Left renal cortex interstitium (tissue), 4 donors: ENCODE results near the gene PDE3A. TPM values are rescaled to one million over a fixed set of nuclear protein-coding genes. Genes with fewer than 3 reads are reported as not detected.
"Not testable (repeated sequence)": the region's sequence is repeated elsewhere in the genome, so short reads cannot be mapped to it uniquely, and the experiment has no call there.

Experiments
- DNase-seq, 4 donors: peaks; one replicate each; pipeline ENCODE4 v3.0.0-alpha.2; 2013; ENCODE audit warnings: low read depth in 4 of 4, low spot score in 2 of 4, missing footprints in 1 of 4
- polyA plus RNA-seq, 4 donors: library from polyadenylated mRNA; unstranded; fragments of 120-200 nt; gene quantifications; one replicate each; pipeline ENCODE4 v1.2.1, GENCODE V29; 2013; ENCODE audit not compliant: insufficient read length in 4 of 4

Gene PDE3A
- polyA plus RNA-seq, result 10 to 100 TPM; 21.2 to 29.1 (median 25.2) TPM

- peak; percentile 72 to 90 (median 82) for DNase-seq
Measured at GRCh38 chr12:20368114-20368650, at the start of gene PDE3A. Gene PDE3A (plus strand): TSS chr12:20368537. CDS start chr12:20369285, 748 bp downstream.

DNA sequence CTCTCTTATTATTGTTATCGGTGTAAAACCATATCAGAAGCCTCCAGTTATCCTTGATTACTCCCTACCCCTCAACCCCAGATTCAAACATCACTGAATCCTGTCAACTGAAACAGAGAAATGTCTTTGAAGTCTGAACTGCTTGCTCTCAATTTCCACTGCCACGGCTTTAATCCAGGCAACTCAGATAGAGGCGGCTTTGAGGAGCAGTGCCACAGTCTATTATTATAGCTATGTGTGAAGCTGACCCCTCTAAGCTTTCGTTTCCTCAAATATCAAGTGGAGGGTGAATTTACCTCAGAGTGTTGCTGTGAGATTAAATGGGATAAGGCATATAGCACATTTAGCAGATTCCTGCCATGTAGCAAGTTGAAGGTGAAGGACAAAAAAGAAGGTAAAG, 49.0 kb upstream of the PDE3A start:
- DNase-seq, result no peak

GRCh38 chr12:20320552-20320951, 47.8 kb upstream of the PDE3A start:
- DNase-seq, result no peak

- not testable (repeated sequence) for DNase-seq
Measured at GRCh38 chr12:20330826-20331505, 37.4 kb upstream of the PDE3A start.

GRCh38 chr12:20339060-20339459, 29.3 kb upstream of the PDE3A start:
- DNase-seq, result no peak

DNA sequence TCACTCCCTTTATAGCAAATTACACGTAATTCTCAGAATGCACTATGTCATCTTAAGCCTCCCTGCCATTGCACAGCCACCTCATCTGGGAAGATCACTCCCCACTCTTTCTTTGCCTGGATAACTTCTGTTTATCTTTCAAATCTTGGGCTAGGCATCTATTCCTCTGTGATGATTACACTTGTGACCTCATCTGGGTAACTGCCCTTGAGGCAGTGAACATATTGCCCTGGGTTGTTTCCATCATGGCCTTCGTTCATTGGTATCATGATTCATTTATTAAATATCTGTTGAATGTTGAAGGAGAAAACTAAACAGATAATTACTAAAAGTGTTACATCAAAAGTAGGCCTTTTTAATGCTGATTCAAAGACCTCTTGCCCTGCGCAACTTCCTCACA, 26.2 kb upstream of the PDE3A start:
- no peak for DNase-seq

DNA sequence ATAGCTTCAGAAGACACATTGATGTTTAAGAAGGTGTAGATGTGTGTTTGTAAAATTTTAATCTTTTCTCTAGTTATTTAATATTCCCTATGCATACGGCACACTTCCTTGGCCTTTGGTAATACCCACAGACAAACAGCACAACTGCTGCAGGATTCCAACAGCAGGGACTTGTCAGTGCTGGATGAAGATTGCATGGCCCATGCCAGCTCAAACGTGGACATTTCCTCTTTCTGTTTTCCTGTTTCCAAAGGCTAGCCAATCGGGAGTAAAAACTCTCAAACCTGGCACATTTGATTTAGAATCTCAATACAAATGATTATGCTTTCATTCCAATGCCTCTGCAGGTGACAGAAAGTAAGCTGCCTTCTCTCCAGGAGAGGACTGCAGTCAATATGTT, 22.5 kb upstream of the PDE3A start:
- DNase-seq, result no peak

GRCh38 chr12:20350026-20350425, 18.3 kb upstream of the PDE3A start:
- DNase-seq, result no peak

DNA sequence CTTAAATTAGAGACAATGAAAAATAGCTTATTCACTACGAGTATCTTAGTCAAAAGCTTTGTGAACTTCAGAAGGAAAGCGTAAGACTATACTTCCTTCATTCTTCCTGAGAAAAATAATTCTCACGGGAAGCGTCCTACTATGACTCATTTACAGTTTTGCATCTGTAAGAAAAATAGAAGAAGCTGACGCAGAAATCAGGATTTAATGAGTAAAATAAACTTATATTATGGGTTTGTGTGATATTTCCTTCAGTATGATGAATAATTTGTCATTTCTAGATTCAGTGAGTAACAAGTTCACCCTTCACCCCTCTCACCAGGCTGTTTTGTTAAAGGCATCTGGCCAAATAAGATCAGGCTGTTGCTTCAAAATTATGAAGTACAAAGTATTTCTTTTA, 17.8 kb upstream of the PDE3A start:
- no peak for DNase-seq

DNA sequence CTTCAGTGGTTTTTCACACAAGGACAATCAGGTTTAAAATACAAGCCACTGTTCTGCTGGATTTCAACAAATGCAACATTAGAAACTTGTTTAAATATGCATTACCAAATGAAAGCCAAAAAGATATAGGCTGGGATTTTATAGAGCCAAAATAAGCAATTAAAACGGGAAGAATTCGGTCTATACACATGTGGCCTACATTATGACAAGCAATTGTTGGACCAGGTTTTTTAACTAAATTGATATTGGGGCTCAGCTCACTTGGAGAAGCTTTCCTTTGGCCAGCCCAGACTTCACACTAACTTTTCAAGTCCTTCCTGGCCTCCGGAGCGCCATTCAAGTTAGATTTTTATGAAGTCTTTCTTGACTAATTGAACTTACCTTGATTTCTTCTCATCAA, 16.9 kb upstream of the PDE3A start:
- DNase-seq, result no peak

DNA sequence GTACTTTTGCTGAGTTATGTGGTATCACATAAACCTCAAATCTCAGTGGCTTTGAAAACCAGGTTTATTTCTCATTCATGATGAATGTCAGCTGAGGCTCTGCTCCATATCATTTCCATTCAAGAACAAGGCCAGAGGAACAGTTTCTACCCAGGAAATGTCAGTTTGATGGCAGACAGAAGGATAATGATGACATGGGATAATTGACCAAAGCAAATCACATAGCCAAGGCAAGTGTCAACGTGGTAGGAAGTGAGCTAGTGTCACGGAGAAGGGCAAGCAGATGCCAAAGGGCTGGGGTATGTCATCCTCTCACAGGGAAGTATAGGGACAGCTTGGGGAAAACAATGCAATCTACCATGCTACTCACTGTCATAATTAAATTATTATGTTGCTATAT, 12.3 kb upstream of the PDE3A start:
- no peak for DNase-seq

GRCh38 chr12:20360407-20360806, 7.9 kb upstream of the PDE3A start:
- DNase-seq, result no peak

DNA sequence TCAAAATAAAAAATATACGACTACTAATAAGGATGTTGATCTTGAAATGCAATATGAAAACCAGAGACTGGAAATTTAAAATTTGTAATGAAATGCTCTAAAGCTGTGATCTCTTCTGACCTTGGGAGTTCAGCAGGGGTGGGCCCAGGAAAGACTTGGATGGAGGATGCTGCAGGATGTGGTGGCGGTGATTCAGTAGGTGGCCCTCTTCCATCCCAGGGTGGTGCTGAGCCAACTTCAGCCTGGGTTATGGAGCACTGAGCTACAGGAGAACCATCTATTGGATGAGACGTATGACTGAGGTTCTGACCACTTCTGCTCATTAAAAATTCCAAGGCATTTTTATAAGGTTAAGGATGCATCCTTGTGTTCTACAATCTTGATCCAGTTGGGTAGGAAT, 6.9 kb upstream of the PDE3A start:
- no peak for DNase-seq

- no peak for DNase-seq
Measured at GRCh38 chr12:20364501-20364900, 3.8 kb upstream of the PDE3A start.

DNA sequence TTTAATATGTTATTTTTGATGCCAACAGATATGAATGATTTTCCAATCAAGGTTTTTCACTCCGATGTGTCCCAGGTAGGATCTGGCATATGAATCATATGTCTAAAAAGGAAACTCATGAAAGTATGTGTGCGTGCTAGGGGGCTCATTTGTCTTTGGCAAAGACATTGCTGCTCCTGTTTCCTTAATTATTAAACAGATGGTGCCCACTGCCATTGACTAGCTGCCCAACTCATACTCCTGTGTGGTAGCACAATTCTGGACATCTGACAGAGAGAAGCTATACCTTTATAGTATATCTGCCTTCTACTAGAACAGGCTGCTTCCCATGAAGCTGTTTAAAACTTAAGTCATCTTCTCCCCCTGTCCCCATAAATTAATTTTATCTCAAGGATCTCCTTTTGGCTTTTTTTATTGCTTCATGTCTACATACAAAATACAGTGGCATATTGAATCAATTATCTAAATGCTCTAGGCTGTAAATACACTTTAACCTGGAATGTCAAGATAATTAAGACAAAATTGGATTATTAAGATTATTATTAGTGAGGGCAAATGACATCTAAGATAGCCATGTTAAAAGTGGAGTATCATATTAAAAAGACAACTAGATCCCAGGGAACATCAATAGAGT, 1.4 kb upstream of the PDE3A start:
- DNase-seq, result no peak

GRCh38 chr12:20367583-20368113, 689 bp upstream of the PDE3A start:
- no peak for DNase-seq

DNA sequence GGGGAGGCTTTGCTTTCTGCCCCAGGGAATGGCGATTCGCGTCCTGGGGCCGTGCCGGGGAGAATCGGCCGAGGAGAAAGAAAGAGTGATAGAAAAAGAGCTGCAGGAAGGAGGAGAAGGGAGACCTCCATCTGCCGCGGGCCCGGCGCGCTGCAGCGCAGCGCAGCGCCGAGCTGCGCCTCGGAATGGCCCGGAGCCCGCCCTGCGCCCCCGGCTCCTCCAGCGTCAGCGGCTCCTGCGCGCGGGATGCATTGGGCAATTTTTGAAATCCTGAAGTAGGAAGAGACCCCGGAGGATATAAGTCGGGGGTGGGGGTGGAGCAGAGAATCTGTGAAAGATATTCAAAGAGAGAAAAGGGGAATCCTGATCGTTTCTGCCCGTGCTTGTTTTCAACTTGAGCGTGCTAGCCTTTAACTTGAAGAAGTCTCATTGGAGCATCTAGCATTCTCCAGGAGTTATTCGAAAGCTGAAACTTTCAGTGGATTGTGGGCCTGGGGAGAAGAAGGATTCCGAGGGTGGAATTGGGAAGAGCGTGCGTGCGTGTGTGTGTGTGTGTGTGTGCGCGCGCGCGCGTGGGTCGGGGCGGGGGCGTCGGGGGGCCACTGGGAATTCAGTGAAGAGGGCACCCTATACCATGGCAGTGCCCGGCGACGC, 441 bp downstream of the PDE3A start:
- DNase-seq, result peak in 3 of 4 donors; percentile 38 to 57 (median 52)

DNA sequence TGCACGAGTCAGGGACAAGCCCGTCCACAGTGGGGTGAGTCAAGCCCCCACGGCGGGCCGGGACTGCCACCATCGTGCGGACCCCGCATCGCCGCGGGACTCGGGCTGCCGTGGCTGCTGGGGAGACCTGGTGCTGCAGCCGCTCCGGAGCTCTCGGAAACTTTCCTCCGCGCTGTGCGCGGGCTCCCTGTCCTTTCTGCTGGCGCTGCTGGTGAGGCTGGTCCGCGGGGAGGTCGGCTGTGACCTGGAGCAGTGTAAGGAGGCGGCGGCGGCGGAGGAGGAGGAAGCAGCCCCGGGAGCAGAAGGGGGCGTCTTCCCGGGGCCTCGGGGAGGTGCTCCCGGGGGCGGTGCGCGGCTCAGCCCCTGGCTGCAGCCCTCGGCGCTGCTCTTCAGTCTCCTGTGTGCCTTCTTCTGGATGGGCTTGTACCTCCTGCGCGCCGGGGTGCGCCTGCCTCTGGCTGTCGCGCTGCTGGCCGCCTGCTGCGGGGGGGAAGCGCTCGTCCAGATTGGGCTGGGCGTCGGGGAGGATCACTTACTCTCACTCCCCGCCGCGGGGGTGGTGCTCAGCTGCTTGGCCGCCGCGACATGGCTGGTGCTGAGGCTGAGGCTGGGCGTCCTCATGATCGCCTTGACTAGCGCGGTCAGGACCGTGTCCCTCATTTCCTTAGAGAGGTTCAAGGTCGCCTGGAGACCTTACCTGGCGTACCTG, 1.1 kb downstream of the PDE3A start:
- DNase-seq, result peak in 3 of 4 donors; percentile 46 to 68 (median 65)

DNA sequence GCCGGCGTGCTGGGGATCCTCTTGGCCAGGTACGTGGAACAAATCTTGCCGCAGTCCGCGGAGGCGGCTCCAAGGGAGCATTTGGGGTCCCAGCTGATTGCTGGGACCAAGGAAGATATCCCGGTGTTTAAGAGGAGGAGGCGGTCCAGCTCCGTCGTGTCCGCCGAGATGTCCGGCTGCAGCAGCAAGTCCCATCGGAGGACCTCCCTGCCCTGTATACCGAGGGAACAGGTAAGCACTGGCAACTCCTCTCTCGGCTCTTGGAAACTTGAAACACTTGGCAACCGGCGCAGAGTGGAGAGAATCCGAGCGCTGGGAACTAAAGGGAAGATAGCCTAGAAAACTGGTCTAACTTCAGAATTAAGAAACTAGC, 1.7 kb downstream of the PDE3A start:
- peak in 3 of 4 donors; percentile 28 to 56 (median 49) for DNase-seq

- no peak for DNase-seq
Measured at GRCh38 chr12:20370866-20371519, 2.7 kb downstream of the PDE3A start.
